ENCODE data around the gene TUBGCP5.

Gene TUBGCP5

GRCh38 chr15:22951381-22952280, 87.7 kb downstream of the TUBGCP5 start:
- no peak for DNase-seq

- DNase-seq, result no peak
These were observed 88.4 kb downstream of the TUBGCP5 start for GRCh38 chr15:22951031-22951380.

DNA sequence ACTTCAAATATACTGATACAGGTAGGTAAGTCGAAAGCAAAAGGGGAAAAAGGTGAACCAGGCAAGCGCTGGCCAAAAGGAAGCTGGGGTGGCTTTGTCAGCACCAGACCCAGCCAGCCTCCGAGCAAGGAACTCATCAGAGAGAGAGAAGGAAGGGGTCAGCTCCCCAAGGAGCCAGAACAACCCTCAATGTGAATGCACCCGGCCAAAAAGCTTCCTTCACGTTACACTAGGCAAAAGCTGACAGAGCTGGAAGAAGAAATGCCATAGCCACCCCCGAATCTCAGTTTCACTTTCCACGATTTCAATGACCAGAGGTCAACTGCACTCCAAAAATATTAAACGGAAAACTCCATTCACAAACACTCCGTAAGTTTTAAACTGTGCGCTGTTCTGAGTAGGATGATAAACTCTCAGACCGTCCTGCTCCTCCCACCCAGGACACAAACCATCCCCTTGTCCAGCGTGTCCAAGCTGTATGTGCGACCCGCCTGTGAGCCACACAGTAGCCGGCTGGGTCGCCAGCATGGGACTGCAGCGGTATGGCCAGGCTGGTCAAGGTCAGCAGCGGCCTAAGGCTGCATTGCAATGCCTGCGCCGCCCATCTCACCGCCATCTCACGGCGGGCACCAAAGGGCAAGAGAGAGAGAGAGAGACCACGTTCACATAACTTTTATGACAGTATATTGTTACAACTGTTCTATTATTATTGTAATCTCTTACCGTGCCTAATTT, 88.9 kb downstream of the TUBGCP5 start:
- no peak for DNase-seq
